ENCODE measurements around the gene ZBTB47.
A peak's percentile ranks its signal among the peaks of the same experiment; 100 is the strongest.

The ZBTB47 gene

GRCh38 chr3:42702982-42703694, 49.6 kb downstream of the ZBTB47 start:
- no peak for TF ChIP-seq CTCF (IDR thresholded peaks at IDR 0.05; ENCODE audit: extremely low read depth, missing control alignments)
- DNase-seq (ENCODE audit: low spot score): no peak

DNA sequence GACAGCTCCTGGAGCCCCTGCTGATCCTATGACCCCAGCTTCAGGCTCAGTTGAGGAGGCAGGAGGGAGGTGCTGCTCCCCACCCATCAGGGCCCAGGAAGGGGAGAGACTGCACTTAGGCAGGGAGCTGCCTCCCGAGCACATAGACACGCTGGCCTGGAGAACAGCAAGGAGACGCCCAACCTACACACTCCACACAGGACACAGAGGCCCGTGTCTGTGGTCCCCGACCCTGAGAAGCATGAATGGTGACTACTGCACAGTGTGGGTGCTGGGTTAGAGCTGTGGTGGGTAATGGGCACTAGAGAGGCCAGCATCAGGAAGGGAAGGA, 50.2 kb downstream of the ZBTB47 start:
- DNase-seq (ENCODE audit: low spot score): no peak
- no peak for TF ChIP-seq CTCF (IDR thresholded peaks at IDR 0.05; ENCODE audit: extremely low read depth, missing control alignments)

GRCh38 chr3:42704136-42704841, 50.8 kb downstream of the ZBTB47 start:
- no peak for TF ChIP-seq CTCF (IDR thresholded peaks at IDR 0.05; ENCODE audit: extremely low read depth, missing control alignments)
- DNase-seq (ENCODE audit: low spot score): no peak

- no peak for DNase-seq (ENCODE audit: low spot score)
- no peak for TF ChIP-seq CTCF (IDR thresholded peaks at IDR 0.05; ENCODE audit: extremely low read depth, missing control alignments)
Observed at GRCh38 chr3:42705058-42705767, 51.7 kb downstream of the ZBTB47 start.

DNA sequence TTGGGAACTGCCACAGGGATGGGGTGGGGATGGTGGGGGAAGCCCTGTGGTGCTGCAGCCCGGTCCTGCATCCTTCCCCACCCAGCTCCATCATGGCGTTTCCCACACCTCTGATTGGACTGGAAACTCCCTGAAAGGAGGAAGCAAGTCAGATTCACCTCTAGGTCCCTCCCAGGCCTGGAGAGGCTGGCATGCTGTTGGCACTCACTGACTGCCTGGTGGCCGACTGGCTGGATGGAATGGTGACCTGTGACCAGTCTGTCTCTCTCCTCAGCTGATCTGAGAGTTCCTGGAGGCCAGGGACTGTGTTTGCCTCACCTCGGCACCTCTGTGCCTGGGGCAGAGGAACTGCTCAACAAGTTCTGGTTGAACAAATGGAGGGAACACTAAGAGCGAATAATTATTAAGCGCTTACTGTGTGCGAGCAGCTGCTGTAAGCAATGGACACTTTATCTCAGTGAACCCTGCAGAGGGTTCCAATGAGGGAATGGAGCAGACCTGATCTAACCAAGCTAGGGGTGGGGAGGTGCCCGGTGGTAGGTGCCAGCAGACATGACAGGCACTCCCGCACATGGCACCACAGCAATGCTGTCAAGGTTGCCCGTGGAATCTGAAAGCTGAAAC, 52.6 kb downstream of the ZBTB47 start:
- TF ChIP-seq CTCF (IDR thresholded peaks at IDR 0.05; ENCODE audit: extremely low read depth, missing control alignments): no peak
- DNase-seq (ENCODE audit: low spot score): no peak

GRCh38 chr3:42706721-42707619, 53.5 kb downstream of the ZBTB47 start:
- no peak for TF ChIP-seq CTCF (IDR thresholded peaks at IDR 0.05; ENCODE audit: extremely low read depth, missing control alignments)
- DNase-seq (ENCODE audit: low spot score): peak; percentile 6
